AG09319 (cell line): ENCODE results near the gene ATP12A.

ENCODE experiments used
- DNase-seq: peaks from one replicate; pipeline ENCODE4 v3.0.0-alpha.2; 2010; ENCODE audit warnings: low read depth; ENCODE audit errors: extremely low read depth
- TF ChIP-seq, protein P1 (sequence below): IDR thresholded peaks from 2 replicates; pipeline ENCODE4 v1.5.1; 2011; ENCODE audit warnings: low read depth, mild to moderate bottlenecking, inconsistent platforms, low read length, moderate library complexity

The ATP12A gene

DNA sequence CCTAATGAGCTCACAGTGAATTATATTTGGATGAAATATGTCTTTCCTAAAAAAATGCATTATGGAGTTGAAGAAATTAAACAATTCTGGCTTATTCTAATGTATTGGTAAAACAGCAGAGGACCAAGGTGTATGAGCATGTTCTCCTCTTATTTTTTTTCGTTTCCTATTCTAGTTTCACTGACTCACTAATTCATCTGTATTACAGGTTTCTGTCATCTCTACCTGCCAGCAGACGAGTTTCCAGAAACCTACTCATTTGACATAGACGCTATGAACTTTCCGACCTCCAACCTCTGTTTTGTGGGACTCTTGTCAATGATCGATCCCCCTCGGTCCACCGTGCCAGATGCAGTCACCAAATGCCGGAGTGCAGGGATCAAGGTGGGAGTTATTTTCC, 20.3 kb downstream of the ATP12A start:
- DNase-seq, result no peak
- TF ChIP-seq, protein P1, sequence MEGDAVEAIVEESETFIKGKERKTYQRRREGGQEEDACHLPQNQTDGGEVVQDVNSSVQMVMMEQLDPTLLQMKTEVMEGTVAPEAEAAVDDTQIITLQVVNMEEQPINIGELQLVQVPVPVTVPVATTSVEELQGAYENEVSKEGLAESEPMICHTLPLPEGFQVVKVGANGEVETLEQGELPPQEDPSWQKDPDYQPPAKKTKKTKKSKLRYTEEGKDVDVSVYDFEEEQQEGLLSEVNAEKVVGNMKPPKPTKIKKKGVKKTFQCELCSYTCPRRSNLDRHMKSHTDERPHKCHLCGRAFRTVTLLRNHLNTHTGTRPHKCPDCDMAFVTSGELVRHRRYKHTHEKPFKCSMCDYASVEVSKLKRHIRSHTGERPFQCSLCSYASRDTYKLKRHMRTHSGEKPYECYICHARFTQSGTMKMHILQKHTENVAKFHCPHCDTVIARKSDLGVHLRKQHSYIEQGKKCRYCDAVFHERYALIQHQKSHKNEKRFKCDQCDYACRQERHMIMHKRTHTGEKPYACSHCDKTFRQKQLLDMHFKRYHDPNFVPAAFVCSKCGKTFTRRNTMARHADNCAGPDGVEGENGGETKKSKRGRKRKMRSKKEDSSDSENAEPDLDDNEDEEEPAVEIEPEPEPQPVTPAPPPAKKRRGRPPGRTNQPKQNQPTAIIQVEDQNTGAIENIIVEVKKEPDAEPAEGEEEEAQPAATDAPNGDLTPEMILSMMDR, result no peak

DNA sequence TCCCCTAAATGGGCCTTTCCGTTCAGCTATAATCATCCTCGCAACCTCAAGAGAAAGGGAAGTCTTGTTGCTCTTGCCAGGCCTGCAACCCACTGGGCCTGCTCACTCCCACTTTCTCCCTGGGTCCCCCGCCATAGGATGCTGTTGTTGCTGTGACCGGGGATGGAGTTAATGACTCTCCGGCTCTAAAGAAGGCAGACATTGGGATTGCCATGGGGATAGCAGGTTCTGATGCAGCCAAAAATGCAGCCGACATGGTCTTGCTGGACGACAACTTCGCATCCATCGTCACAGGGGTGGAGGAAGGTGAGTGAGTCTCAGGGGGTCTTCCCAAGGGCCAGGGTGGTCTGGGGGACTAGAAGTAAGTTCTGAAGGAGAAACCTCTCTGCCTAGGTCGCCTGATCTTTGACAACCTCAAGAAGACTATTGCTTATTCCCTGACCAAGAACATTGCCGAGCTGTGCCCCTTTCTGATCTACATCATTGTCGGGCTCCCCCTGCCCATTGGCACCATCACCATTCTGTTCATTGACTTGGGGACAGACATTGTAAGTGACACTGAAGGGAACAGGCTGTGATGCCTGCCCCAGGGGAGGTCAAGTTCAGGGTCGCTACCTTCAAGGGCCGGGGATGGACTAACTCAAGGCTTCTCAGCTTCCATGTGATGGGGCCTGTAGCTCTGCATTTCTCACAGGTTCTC, 26.8 kb downstream of the ATP12A start:
- no peak for DNase-seq
- TF ChIP-seq, protein P1, result no peak

DNA sequence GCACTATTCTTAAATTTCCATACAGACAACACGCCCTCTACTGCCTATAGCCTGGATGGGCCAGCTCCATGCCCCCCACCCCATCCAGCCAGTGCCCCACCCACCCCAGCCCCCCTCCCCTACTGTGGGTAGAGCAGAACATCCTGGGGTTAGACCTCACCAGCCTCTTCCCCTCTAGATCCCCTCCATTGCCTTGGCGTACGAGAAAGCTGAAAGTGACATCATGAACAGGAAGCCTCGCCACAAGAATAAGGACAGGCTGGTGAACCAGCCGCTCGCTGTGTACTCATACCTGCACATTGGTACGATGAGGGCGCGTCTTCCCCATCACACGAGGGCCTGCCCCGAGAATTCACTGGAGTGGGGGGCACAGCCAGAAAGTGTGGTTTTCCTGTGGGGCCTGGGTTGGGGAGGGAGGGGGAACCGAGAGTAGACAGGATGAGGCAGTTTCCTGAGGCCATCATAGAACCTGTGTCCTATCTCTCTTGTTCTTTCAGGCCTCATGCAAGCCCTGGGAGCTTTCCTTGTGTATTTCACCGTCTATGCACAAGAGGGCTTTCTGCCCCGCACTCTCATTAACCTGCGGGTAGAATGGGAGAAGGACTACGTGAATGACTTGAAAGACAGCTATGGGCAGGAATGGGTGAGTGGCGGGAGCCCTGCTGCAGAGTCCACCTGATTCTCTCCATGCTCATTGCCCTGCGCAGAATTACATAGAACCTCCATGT, 29.1 kb downstream of the ATP12A start:
- TF ChIP-seq, protein P1, result no peak
- DNase-seq, result no peak

DNA sequence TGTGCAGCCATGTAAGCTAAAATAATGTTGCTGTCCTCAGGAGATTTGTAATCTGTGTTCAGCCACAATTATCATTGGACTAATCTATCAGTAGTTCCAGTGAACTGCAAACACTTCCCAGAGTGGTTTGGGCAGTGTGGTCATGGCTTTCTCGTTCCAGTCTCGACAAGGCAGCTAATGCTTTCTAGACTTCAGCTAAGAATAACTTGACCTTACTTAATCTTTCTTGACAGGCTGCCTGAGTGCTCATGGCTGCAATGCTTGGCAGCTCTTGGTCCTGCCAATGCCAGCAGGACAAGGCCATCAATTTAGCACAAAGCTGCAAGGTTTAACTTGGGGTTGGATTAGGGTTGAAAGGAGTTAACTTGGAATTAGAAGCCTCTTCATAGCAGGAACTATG, 32.8 kb downstream of the ATP12A start:
- no peak for DNase-seq
- TF ChIP-seq, protein P1, result no peak

DNA sequence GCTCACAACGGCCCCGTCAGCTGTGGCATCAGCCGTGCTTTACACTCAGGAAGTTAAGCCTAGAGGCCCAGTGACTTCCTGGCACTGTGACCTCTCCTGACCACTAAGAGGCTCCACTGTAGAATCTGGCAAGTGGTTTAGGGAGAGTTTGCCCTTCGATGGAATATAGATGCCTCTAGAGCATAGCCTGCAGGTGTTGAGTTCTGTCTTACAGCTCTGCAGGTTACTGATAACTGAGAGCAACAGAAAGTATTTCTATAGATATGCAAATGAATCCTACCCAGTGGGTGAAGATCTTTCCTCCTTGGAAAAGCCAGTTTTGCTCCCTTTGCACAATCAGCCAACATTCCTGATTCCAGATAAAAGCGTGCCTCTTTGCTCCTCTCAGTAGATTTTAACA, 35.8 kb downstream of the ATP12A start:
- TF ChIP-seq, protein P1, result no peak
- no peak for DNase-seq

DNA sequence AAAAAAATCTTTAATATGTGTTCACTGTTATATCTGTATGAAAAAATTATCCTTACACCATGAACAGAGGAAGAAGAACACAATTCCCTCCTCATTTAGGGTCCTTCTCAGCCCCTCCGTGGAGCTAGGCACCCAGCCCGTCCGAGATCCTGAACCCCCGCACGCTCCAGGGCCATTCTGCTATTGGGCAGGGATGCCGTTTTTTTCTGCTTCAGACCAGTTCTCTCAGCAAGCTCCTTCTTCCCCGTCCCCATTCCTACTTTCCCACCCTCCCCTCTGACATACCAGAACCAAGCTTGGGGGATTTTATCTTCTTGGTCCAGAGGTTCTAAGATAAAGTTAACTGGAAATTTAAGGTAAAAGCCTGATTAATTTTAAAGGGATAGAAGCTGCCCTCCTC, 36.2 kb downstream of the ATP12A start:
- TF ChIP-seq, protein P1, result no peak
- no peak for DNase-seq

DNA sequence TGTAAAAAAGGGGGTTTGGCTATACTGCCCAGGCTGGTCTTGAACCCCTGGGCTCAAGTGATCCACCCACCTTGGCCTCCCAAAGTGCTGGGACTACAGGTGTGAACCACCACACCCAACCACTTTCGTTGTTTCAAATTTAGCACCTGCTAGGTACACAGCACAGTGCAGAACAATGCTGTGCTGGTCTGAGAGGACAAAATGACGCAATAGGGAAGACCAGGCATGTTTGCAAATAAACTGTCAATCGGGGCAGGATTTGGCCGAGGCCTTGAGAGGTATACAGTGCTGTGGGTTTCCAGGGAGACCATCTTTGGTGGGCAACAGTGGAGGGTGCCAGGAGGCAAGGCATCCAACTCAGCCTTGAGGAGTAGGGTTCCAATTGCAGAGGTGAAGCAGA, 37.0 kb downstream of the ATP12A start:
- TF ChIP-seq, protein P1, result no peak
- no peak for DNase-seq
